Hepatocyte (in vitro differentiated cells): ENCODE results near the gene ARHGAP9.

ENCODE experiments used
- EZH2phosphoT487 ChIP-seq: fragments of 200-600 bp; sonication (generic); IDR thresholded peaks from one replicate; pipeline ENCODE4 v1.6.1; 2018; ENCODE audit warnings: antibody characterized with exemption, mild to moderate bottlenecking, low read depth, moderate library complexity; ENCODE audit not compliant: unreplicated experiment, severe bottlenecking
- TF ChIP-seq, protein P1 (sequence below): fragments of 200-600 bp; sonication (generic); IDR thresholded peaks from 2 replicates; pipeline ENCODE4 v1.5.1; 2016; ENCODE audit warnings: antibody characterized with exemption, mild to moderate bottlenecking; ENCODE audit not compliant: poor library complexity

DNA sequence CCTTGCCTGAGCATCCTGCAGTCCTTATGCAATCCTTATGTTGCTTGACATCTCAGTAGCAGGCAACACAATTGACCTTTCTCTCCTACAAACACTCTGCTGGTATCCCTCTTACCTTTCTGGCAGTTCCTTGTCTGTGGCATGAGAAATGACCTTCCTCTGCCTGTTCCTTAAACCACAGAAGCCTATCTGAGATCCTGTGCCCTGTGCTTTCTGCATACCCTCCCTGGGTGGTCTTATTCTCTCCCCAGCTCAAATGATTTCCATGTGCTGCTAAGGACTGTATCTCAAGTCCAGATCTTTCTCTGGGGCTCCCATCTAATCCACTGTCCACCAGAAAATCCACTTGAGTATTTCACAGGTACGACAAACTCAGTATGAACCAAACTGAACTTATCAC, 2.0 kb upstream of the ARHGAP9 start:
- TF ChIP-seq, protein P1, sequence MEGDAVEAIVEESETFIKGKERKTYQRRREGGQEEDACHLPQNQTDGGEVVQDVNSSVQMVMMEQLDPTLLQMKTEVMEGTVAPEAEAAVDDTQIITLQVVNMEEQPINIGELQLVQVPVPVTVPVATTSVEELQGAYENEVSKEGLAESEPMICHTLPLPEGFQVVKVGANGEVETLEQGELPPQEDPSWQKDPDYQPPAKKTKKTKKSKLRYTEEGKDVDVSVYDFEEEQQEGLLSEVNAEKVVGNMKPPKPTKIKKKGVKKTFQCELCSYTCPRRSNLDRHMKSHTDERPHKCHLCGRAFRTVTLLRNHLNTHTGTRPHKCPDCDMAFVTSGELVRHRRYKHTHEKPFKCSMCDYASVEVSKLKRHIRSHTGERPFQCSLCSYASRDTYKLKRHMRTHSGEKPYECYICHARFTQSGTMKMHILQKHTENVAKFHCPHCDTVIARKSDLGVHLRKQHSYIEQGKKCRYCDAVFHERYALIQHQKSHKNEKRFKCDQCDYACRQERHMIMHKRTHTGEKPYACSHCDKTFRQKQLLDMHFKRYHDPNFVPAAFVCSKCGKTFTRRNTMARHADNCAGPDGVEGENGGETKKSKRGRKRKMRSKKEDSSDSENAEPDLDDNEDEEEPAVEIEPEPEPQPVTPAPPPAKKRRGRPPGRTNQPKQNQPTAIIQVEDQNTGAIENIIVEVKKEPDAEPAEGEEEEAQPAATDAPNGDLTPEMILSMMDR = no peak
- TF ChIP-seq EZH2phosphoT487 = no peak
